Natural killer cell (primary cell): ENCODE results near the gene ACO2. TPM values are rescaled to one million over a fixed set of nuclear protein-coding genes. Genes with fewer than 3 reads are reported as not detected.

Experiments
- ATAC-seq, 3 donors: fragments of 150-1000 bp in 2 of 3; fragments of 200-7000 bp in 1 of 3; cut with Tn5 transposase; 1 replicate in 1 of 3; 2 replicates in 2 of 3; pipeline ENCODE4 v1.10.0; 2021; ENCODE audit warnings: mild to moderate bottlenecking in 2 of 3, moderate library complexity in 2 of 3
- DNase-seq, 2 donors: peaks; one replicate each; pipeline versions ENCODE4 v3.0.0 to v3.0.0-alpha.2; 2013 to 2021; ENCODE audit warnings: mixed read lengths in 1 of 2
- H3K27ac ChIP-seq: one replicate; pipeline ENCODE4 v1.5.1; 2013; ENCODE audit warnings: mild to moderate bottlenecking, low read length
- H3K27me3 ChIP-seq: one replicate; pipeline ENCODE4 v1.6.1; 2013; ENCODE audit warnings: low read length; ENCODE audit not compliant: control insufficient read depth, insufficient read depth
- H3K36me3 ChIP-seq: one replicate; pipeline ENCODE4 v1.6.1; 2013; ENCODE audit warnings: low read length; ENCODE audit not compliant: control insufficient read depth, insufficient read depth
- H3K4me1 ChIP-seq: one replicate; pipeline ENCODE4 v1.6.1; 2013; ENCODE audit warnings: low read length; ENCODE audit not compliant: control insufficient read depth, insufficient read depth
- H3K4me3 ChIP-seq: one replicate; pipeline ENCODE4 v1.5.1; 2013; ENCODE audit warnings: low read length
- H3K9me3 ChIP-seq: one replicate; pipeline ENCODE4 v1.6.1; 2013; ENCODE audit warnings: low read length; ENCODE audit not compliant: control insufficient read depth, insufficient read depth
- H3K27ac Mint-ChIP-seq, 2 donors: one replicate each; pipeline ENCODE4 v1.8.0; 2022; ENCODE audit warnings: mild to moderate bottlenecking in 2 of 2, mixed read lengths in 2 of 2, moderate library complexity in 1 of 2
- H3K27me3 Mint-ChIP-seq, 2 donors: one replicate each; pipeline ENCODE4 v1.8.0; 2022; ENCODE audit warnings: low read depth in 2 of 2, mixed read lengths in 2 of 2
- H3K36me3 Mint-ChIP-seq: one replicate; pipeline ENCODE4 v1.8.0; 2022; ENCODE audit warnings: mixed read lengths
- H3K4me1 Mint-ChIP-seq, 2 donors: one replicate each; pipeline ENCODE4 v1.8.0; 2022; ENCODE audit warnings: mixed read lengths in 2 of 2
- H3K4me3 Mint-ChIP-seq: one replicate; pipeline ENCODE4 v1.8.0; 2022; ENCODE audit warnings: mild to moderate bottlenecking, moderate library complexity, mixed read lengths
- H3K9me3 Mint-ChIP-seq, 2 donors: one replicate each; pipeline ENCODE4 v1.8.0; 2022; ENCODE audit warnings: mixed read lengths in 2 of 2
- WGBS: methylation state at CpG from one replicate; pipeline ENCODE4 v1.1.7; 2013; ENCODE audit warnings: missing lambda C conversion rate; ENCODE audit not compliant: insufficient coverage; 5-methylcytosine and 5-hydroxymethylcytosine counted together
- intact Hi-C: fragments of 100-400 bp; cut with micrococcal nuclease; formaldehyde crosslinking; loops from one replicate; pipeline ENCODE4 v1.14.2; 2022
- total RNA-seq, 4 donors: library from RNA; stranded (reverse); fragments of 120-200 nt in 1 of 4; gene quantifications; one replicate each; pipeline versions ENCODE4 v1.2.3 to v1.2.4, GENCODE V29; 2013 to 2022
- TF ChIP-seq, protein P1 (sequence below): fragments of 200-600 bp; IDR thresholded peaks from one replicate; pipeline ENCODE4 v1.8.0; 2022; ENCODE audit warnings: antibody characterized with exemption

ACO2 gene
- total RNA-seq, 3 donors from 2014 or later (not counting 1 experiment from before 2014, with no cell fraction given) = 77.9 to 99.8 (median 89.5) TPM

DNA sequence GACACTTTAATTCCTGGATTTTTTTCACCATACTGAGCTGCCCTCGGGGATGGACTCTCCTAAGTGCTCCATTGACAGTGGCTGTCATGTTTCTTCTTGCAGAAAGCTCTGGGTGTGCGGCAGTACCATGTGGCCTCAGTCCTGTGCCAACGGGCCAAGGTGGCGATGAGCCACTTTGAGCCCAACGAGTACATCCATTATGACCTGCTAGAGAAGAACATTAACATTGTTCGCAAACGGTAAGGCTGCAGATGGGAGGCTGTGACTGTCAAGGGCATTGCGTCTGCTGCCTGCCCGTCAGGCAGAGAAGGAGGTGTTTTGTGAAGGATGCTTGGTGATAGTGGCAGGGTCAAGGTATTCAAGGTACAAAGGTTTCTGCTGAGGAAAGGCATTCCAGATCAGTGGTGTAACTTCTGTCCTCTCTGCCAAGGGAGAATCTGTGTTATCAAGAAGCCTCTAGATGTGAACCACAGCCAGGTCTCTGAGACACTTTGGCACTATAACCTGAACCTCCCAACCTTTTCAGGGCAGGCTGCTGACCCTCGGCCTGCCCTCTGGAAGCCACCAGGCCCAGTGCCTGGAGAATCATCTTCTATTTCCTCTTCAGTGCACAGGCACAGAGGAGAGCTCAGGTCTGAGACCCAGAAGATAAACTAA is 30.8 kb downstream of the ACO2 start:
- intact Hi-C loops = no loop called here
- no peak overlapping the region for H3K27ac Mint-ChIP-seq

DNA sequence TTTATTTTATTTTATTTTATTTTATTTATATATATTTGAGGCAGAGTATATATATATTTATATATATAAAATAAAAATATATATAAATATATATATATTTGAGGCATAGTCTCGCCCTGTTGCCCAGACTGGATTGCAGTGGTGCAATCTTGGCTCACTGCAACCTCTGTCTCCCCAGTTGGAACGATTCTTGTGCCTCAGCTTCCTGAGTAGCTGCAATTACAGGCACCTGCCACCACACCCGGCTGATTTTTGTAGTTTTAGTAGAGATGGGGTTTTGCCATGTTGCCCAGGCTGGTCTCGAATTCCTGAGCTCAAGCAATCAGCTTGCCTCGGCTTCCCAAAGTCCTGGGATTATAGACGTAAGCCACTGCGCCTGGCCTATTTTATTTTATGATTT is 31.4 kb downstream of the ACO2 start:
- intact Hi-C loops = no loop called here
- Histone ChIP-seq H3K9me3 (no peaks in the 10 kb centered on the region), H3K27me3 (no peaks in the 10 kb centered on the region), H3K4me3 (no peak overlapping the region), H3K4me1 (no peaks in the 10 kb centered on the region), H3K27ac (no peak overlapping the region), H3K36me3 (peaks cover 21% of the 10 kb centered on the region)
- DNase-seq = no peak
- WGBS = 88% methylated on average over 7 of the region's 7 CpGs
- ATAC-seq = no peak
- H3K36me3 Mint-ChIP-seq = no peaks in the 10 kb centered on the region
- H3K4me3 Mint-ChIP-seq = no peak overlapping the region
- TF ChIP-seq, protein P1, sequence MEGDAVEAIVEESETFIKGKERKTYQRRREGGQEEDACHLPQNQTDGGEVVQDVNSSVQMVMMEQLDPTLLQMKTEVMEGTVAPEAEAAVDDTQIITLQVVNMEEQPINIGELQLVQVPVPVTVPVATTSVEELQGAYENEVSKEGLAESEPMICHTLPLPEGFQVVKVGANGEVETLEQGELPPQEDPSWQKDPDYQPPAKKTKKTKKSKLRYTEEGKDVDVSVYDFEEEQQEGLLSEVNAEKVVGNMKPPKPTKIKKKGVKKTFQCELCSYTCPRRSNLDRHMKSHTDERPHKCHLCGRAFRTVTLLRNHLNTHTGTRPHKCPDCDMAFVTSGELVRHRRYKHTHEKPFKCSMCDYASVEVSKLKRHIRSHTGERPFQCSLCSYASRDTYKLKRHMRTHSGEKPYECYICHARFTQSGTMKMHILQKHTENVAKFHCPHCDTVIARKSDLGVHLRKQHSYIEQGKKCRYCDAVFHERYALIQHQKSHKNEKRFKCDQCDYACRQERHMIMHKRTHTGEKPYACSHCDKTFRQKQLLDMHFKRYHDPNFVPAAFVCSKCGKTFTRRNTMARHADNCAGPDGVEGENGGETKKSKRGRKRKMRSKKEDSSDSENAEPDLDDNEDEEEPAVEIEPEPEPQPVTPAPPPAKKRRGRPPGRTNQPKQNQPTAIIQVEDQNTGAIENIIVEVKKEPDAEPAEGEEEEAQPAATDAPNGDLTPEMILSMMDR = no peak
- H3K4me1 Mint-ChIP-seq = no peaks in the 10 kb centered on the region
- H3K9me3 Mint-ChIP-seq = no peaks in the 10 kb centered on the region
- no peak overlapping the region for H3K27ac Mint-ChIP-seq
- H3K27me3 Mint-ChIP-seq = no peaks in the 10 kb centered on the region

More for the DNA sequence above, 30.8 kb downstream of the ACO2 start:
- no peak for ATAC-seq
- 96% methylated on average over 10 of the region's 10 CpGs for WGBS
- Histone ChIP-seq H3K27ac (no peak overlapping the region), H3K27me3 (no peaks in the 10 kb centered on the region), H3K4me1 (no peaks in the 10 kb centered on the region), H3K4me3 (no peak overlapping the region), H3K9me3 (no peaks in the 10 kb centered on the region), H3K36me3 (peaks cover 19% of the 10 kb centered on the region)
- no peak overlapping the region for H3K4me3 Mint-ChIP-seq
- H3K27me3 Mint-ChIP-seq = no peaks in the 10 kb centered on the region
- no peaks in the 10 kb centered on the region for H3K9me3 Mint-ChIP-seq
- TF ChIP-seq, protein P1 = no peak
- no peak for DNase-seq
- H3K36me3 Mint-ChIP-seq = no peaks in the 10 kb centered on the region
- no peaks in the 10 kb centered on the region for H3K4me1 Mint-ChIP-seq

DNA sequence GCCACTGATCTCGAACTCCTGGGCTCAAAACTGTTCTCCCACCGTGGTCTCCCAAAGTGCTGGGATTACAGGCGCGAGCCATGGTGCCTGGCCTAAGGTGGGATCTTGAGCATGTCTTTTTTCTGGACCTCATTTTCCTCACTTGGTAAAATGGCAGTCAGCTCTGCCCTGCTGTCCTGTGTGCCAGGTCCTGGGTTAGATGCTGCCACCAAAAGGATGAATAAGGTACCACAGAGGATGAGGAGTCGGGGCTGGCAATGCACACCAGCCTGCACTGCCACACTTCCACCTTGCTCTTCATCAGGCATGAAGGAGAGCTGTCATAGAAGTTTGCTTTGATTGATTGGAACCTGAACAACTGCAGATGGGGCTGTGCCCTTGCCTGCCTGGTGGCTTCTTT is 32.3 kb downstream of the ACO2 start:
- peak in 1 of 2 donors; percentile 47 for DNase-seq
- H3K4me3 Mint-ChIP-seq = no peak overlapping the region
- Histone ChIP-seq H3K9me3 (no peaks in the 10 kb centered on the region), H3K4me3 (no peak overlapping the region), H3K27me3 (no peaks in the 10 kb centered on the region), H3K27ac (no peak overlapping the region), H3K4me1 (no peaks in the 10 kb centered on the region), H3K36me3 (peaks cover 21% of the 10 kb centered on the region)
- no peak overlapping the region for H3K27ac Mint-ChIP-seq
- no peaks in the 10 kb centered on the region for H3K9me3 Mint-ChIP-seq
- peak; percentile 49 to 65 (median 60) for ATAC-seq
- WGBS = 94% methylated on average over 5 of the region's 5 CpGs
- no peaks in the 10 kb centered on the region for H3K27me3 Mint-ChIP-seq
- no peaks in the 10 kb centered on the region for H3K36me3 Mint-ChIP-seq
- intact Hi-C loops = no loop called here
- no peaks in the 10 kb centered on the region for H3K4me1 Mint-ChIP-seq
- TF ChIP-seq, protein P1 = no peak

DNA sequence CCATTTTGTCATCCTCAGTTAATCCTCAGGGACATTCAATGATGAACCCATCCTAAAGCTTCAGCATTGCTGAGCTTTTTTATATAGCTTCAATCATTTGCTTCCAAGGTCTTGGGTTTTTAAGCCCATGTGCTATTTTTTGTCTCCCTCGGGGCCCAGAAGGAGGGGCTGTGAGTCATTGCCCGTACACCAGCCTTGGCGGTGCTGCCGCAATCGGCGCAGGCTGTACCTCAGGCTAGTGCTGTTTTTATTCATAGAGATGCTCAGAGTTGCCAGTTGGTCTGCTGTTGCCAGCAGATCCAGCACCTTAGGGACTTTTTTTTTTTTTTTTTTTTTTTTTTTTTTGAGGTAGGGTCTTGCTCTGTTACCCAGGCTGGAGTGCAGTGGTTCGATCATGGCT is 35.5 kb downstream of the ACO2 start:
- peaks cover 0 to 4% of the 10 kb centered on the region in 2 donors for H3K4me1 Mint-ChIP-seq
- no peaks in the 10 kb centered on the region for H3K4me1 ChIP-seq
- no peak overlapping the region for H3K4me3 ChIP-seq
- H3K36me3 ChIP-seq = peaks cover 38% of the 10 kb centered on the region
- 87% methylated on average over 7 of the region's 7 CpGs for WGBS
- DNase-seq (no peak), ATAC-seq (no peak)
- H3K4me3 Mint-ChIP-seq = no peak overlapping the region
- no peak overlapping the region for H3K27ac Mint-ChIP-seq
- no peaks in the 10 kb centered on the region for H3K36me3 Mint-ChIP-seq
- H3K9me3 ChIP-seq = no peaks in the 10 kb centered on the region
- H3K9me3 Mint-ChIP-seq = no peaks in the 10 kb centered on the region
- no peaks in the 10 kb centered on the region for H3K27me3 ChIP-seq
- intact Hi-C loops = no loop called here
- TF ChIP-seq, protein P1 = no peak
- H3K27me3 Mint-ChIP-seq = no peaks in the 10 kb centered on the region
- no peak overlapping the region for H3K27ac ChIP-seq
